ENCODE measurements around the gene PEX10.

GRCh38 chr1:2415337-2415736, 3.0 kb upstream of the PEX10 start:
- TF ChIP-seq, protein P1, sequence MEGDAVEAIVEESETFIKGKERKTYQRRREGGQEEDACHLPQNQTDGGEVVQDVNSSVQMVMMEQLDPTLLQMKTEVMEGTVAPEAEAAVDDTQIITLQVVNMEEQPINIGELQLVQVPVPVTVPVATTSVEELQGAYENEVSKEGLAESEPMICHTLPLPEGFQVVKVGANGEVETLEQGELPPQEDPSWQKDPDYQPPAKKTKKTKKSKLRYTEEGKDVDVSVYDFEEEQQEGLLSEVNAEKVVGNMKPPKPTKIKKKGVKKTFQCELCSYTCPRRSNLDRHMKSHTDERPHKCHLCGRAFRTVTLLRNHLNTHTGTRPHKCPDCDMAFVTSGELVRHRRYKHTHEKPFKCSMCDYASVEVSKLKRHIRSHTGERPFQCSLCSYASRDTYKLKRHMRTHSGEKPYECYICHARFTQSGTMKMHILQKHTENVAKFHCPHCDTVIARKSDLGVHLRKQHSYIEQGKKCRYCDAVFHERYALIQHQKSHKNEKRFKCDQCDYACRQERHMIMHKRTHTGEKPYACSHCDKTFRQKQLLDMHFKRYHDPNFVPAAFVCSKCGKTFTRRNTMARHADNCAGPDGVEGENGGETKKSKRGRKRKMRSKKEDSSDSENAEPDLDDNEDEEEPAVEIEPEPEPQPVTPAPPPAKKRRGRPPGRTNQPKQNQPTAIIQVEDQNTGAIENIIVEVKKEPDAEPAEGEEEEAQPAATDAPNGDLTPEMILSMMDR (IDR thresholded peaks at IDR 0.05; ENCODE audit: borderline replicate concordance, extremely low read depth, low read length, poor library complexity, severe bottlenecking) = no peak
- no peak for TF ChIP-seq EZH2 (IDR thresholded peaks at IDR 0.05; ENCODE audit: borderline replicate concordance, low read depth, low read length, severe bottlenecking)

Data from DND-41 (cell line).